GM12892 (cell line): ENCODE data around the gene PLCG2.

Experiments
- POLR2A ChIP-seq: IDR thresholded peaks from 2 replicates; pipeline ENCODE4 v1.6.1; 2011; ENCODE audit warnings: low read depth, low read length, control low read depth
- POLR2AphosphoS5 ChIP-seq: IDR thresholded peaks from 2 replicates; pipeline ENCODE4 v1.6.1; 2011; ENCODE audit warnings: low read depth, low read length, control low read depth

- TF ChIP-seq POLR2AphosphoS5 (no peak), POLR2A (no peak)
These were observed 7.2 kb downstream of the PLCG2 start for GRCh38 chr16:81786321-81786720.
